K562 (cell line): ENCODE measurements around the gene PPT2. TPM values are rescaled to one million over a fixed set of nuclear protein-coding genes. Genes with fewer than 3 reads are reported as not detected.

Experiments used
- ARID4B ChIP-seq: sonication (generic); formaldehyde crosslinking; IDR thresholded peaks from 2 replicates; pipeline ENCODE4 v1.8.0; 2022; ENCODE audit warnings: mild to moderate bottlenecking, missing genetic modification reagents
- ARNT ChIP-seq, 2 experiments: fragments of 450-650 bp; IDR thresholded peaks; 2 replicates each; pipeline ENCODE4 v1.6.1; 2016; ENCODE audit warnings: mild to moderate bottlenecking in 1 of 2
- ILK ChIP-seq: fragments of 450-650 bp; IDR thresholded peaks from 2 replicates; pipeline ENCODE4 v1.6.1; 2016; ENCODE audit warnings: missing genetic modification characterization, low read depth, mild to moderate bottlenecking, missing compliant biosample characterization, moderate library complexity, borderline replicate concordance
- MCM5 ChIP-seq: fragments of 450-650 bp; IDR thresholded peaks from 2 replicates; pipeline ENCODE4 v1.6.1; 2016; ENCODE audit warnings: low read depth
- OTX1 ChIP-seq: fragments of 450-650 bp; formaldehyde crosslinking; IDR thresholded peaks from 2 replicates; pipeline ENCODE4 v1.4.0; 2022; ENCODE audit warnings: mild to moderate bottlenecking
- TARDBP ChIP-seq: fragments of 450-650 bp; IDR thresholded peaks from 2 replicates; pipeline ENCODE4 v1.6.1; 2016
- polyA plus RNA-seq, 8 experiments: library from polyadenylated mRNA; depleted of rRNA in 4 of 8; stranded (reverse) in 5 of 8; unstranded in 3 of 8; fragments of >200 nt; fragmentation: Nextera tagmentation in 2 of 8; fragmentation: Illumina TruSeq in 1 of 8; extraction: Ambion mirVana in 2 of 8; extraction: Trizol in 1 of 8; gene quantifications; 2 replicates each; pipeline versions ENCODE4 v1.2.1 to v1.2.3, GENCODE V29; 2011 to 2014; ENCODE audit warnings: inconsistent platforms in 1 of 8, missing spikeins in 1 of 8
- total RNA-seq, 7 experiments: library from RNA; depleted of rRNA in 6 of 7; stranded (reverse); fragments of >200 nt in 6 of 7; fragmentation: Illumina TruSeq in 2 of 7; extraction: Trizol in 2 of 7; gene quantifications; 2 replicates each; pipeline versions ENCODE4 v1.2.1 to v1.2.3, GENCODE V29; 2011 to 2021; ENCODE audit warnings: low replicate concordance in 1 of 7

The PPT2 gene
- total and polyA plus RNA-seq, 9 of the 15 experiments (the other 6 are each of a cell fraction or from before 2014, with no cell fraction given) = 27.4 to 98.8 (median 69.9) TPM

DNA sequence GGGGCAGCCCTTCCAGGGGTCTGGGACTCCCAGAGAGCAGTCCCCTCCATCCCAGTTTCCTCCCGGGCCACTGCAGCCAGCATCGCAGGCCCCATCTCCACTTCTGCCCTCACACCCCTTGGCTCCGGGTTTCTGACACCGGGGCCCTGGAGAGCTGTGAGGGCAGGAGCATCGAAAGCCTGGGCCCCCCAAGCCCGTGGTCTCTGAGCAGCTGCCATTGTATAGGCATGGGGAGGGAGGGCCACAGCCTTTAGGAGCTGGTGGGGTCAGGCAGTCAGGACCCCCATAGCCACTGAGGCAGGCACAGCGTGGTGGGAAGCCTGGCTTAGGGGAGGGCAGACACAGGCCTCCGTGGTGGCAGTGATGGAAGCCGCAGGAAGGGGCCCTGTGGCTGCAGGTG lies 48.2 kb downstream of the PPT2 start (continued):
- TF ChIP-seq ARID4B (no peak), MCM5 (no peak), OTX1 (no peak), ARNT (IDR thresholded peaks at IDR 0.05) (no peak), ILK (no peak), TARDBP (no peak)
